HG03159 (cell line): ENCODE results near the gene BRAP.
"Not testable (repeated sequence)": the region's sequence is repeated elsewhere in the genome, so short reads cannot be mapped to it uniquely, and the experiment has no call there.

ENCODE experiments used
- ATAC-seq: cut with Tn5 transposase; IDR thresholded peaks from one replicate; pipeline ENCODE4 v1.9.1; 2021; ENCODE audit warnings: mild to moderate bottlenecking, moderate library complexity; ENCODE audit not compliant: unreplicated experiment

BRAP gene

GRCh38 chr12:111617841-111618240, 67.9 kb downstream of the BRAP start:
- not testable (repeated sequence) for ATAC-seq

GRCh38 chr12:111616177-111616623, 69.6 kb downstream of the BRAP start:
- no peak for ATAC-seq

GRCh38 chr12:111607239-111607638, 78.5 kb downstream of the BRAP start:
- ATAC-seq, result no peak

GRCh38 chr12:111606767-111607230, 79.0 kb downstream of the BRAP start:
- ATAC-seq, result no peak

- no peak for ATAC-seq
Measured at GRCh38 chr12:111605911-111606766, 79.6 kb downstream of the BRAP start.

GRCh38 chr12:111602857-111603256, 82.9 kb downstream of the BRAP start:
- ATAC-seq, result not testable (repeated sequence)

- ATAC-seq, result no peak
Measured at GRCh38 chr12:111602348-111602747, 83.4 kb downstream of the BRAP start.

GRCh38 chr12:111600986-111601385, 84.8 kb downstream of the BRAP start:
- ATAC-seq, result not testable (repeated sequence)

- no peak for ATAC-seq
Measured at GRCh38 chr12:111600205-111600642, 85.5 kb downstream of the BRAP start.

- peak; percentile 68 for ATAC-seq
Measured at GRCh38 chr12:111599453-111600204, 86.1 kb downstream of the BRAP start.

GRCh38 chr12:111598637-111599452, 86.9 kb downstream of the BRAP start, which contains the start of gene ATXN2:
Gene ATXN2 (minus strand): TSS chr12:111599315. CDS start chr12:111599034, 281 bp downstream.
- ATAC-seq, result peak; percentile 40

GRCh38 chr12:111597831-111598636, 87.7 kb downstream of the BRAP start:
- peak; percentile 20 for ATAC-seq

GRCh38 chr12:111596985-111597830, 88.5 kb downstream of the BRAP start:
- no peak for ATAC-seq

GRCh38 chr12:111595341-111595835, 90.4 kb downstream of the BRAP start:
- ATAC-seq, result not testable (repeated sequence)
